Endodermal cell (in vitro differentiated cells): ENCODE measurements around the gene ANKRD12. TPM values are rescaled to one million over a fixed set of nuclear protein-coding genes. Genes with fewer than 3 reads are reported as not detected.

Source experiments
- DNase-seq: peaks from one replicate; pipeline ENCODE4 v3.0.0-alpha.2; 2017
- H3K27ac ChIP-seq: 2 replicates; pipeline ENCODE4 v1.5.1; 2013; ENCODE audit warnings: mild to moderate bottlenecking, low read depth, low read length, moderate library complexity
- H3K27me3 ChIP-seq: 2 replicates; pipeline ENCODE4 v1.6.1; 2013; ENCODE audit warnings: mild to moderate bottlenecking, low read length, moderate library complexity; ENCODE audit not compliant: insufficient read depth, control insufficient read depth, poor library complexity, severe bottlenecking
- H3K36me3 ChIP-seq: 2 replicates; pipeline ENCODE4 v1.7.0; 2013; ENCODE audit warnings: mild to moderate bottlenecking, low read length, moderate library complexity; ENCODE audit not compliant: control insufficient read depth, insufficient read depth
- H3K4me1 ChIP-seq: one replicate; pipeline ENCODE4 v1.7.0; 2013; ENCODE audit warnings: low read length; ENCODE audit not compliant: control insufficient read depth, insufficient read depth
- H3K4me3 ChIP-seq: 2 replicates; pipeline ENCODE4 v1.5.1; 2013; ENCODE audit warnings: mild to moderate bottlenecking, low read length, moderate library complexity
- H3K9ac ChIP-seq: 2 replicates; pipeline ENCODE4 v1.6.1; 2013; ENCODE audit warnings: mild to moderate bottlenecking, low read length, moderate library complexity; ENCODE audit not compliant: poor library complexity, severe bottlenecking; ENCODE audit errors: extremely low read depth
- H3K9me3 ChIP-seq: 2 replicates; pipeline ENCODE4 v1.6.1; 2013; ENCODE audit warnings: mild to moderate bottlenecking, low read length, moderate library complexity; ENCODE audit not compliant: control insufficient read depth
- H3K27ac Mint-ChIP-seq: 2 replicates; pipeline ENCODE4 v1.8.0; 2020; ENCODE audit warnings: mixed read lengths
- H3K27me3 Mint-ChIP-seq: 2 replicates; pipeline ENCODE4 v1.8.0; 2021; ENCODE audit warnings: mild to moderate bottlenecking, mixed read lengths; ENCODE audit not compliant: insufficient read depth
- H3K36me3 Mint-ChIP-seq: 2 replicates; pipeline ENCODE4 v1.8.0; 2020; ENCODE audit warnings: low read depth, mixed read lengths
- H3K4me1 Mint-ChIP-seq: 2 replicates; pipeline ENCODE4 v1.8.0; 2020; ENCODE audit warnings: mixed read lengths
- H3K4me3 Mint-ChIP-seq: 2 replicates; pipeline ENCODE4 v1.8.0; 2020; ENCODE audit warnings: mild to moderate bottlenecking, moderate library complexity, mixed read lengths
- H3K9me3 Mint-ChIP-seq: 2 replicates; pipeline ENCODE4 v1.8.0; 2020; ENCODE audit warnings: mild to moderate bottlenecking, mixed read lengths
- CTCF ChIP-seq: fragments of 200-600 bp; sonication (generic); conservative IDR thresholded peaks from 2 replicates; pipeline ENCODE4 v1.5.0; 2021; ENCODE audit warnings: antibody characterized with exemption, mild to moderate bottlenecking
- WGBS, 2 experiments: methylation state at CpG; one replicate each; pipeline versions ENCODE4 v1.1.5 to v1.1.7; 2013; ENCODE audit warnings: missing lambda C conversion rate in 2 of 2, mixed read lengths in 1 of 2; ENCODE audit not compliant: insufficient coverage in 1 of 2, insufficient read length in 1 of 2; 5-methylcytosine and 5-hydroxymethylcytosine counted together
- total RNA-seq, 2 donors: library from RNA; stranded (reverse); fragmentation: NEBNext Ultra II Directional in 1 of 2; extraction: Animal tissue kit (Norgen Biotek cat#: 25700) in 1 of 2; gene quantifications; 2 replicates in 1 of 2; 3 replicates in 1 of 2; pipeline ENCODE4 v1.2.1, GENCODE V29; 2021

Gene ANKRD12
- total RNA-seq, 2 donors from 2014 or later: 36.0 to 41.6 TPM

GRCh38 chr18:9243029-9243428 lies 106.4 kb downstream of the ANKRD12 start:
- peaks cover 16% of the 10 kb centered on the region for H3K36me3 ChIP-seq
- no peak overlapping the region for H3K27ac ChIP-seq
- Mint-ChIP-seq H3K4me3 (no peak overlapping the region), H3K36me3 (peaks cover 11% of the 10 kb centered on the region), H3K9me3 (no peaks in the 10 kb centered on the region), H3K4me1 (no peaks in the 10 kb centered on the region), H3K27me3 (no peaks in the 10 kb centered on the region), H3K27ac (peak overlapping the region; percentile 25)
- no peak for TF ChIP-seq CTCF
- no peak overlapping the region for H3K9ac ChIP-seq
- no peaks in the 10 kb centered on the region for H3K9me3 ChIP-seq
- no peaks in the 10 kb centered on the region for H3K27me3 ChIP-seq
- no peak for DNase-seq
- H3K4me3 ChIP-seq: no peak overlapping the region
- no peaks in the 10 kb centered on the region for H3K4me1 ChIP-seq

GRCh38 chr18:9244376-9244775 lies 107.8 kb downstream of the ANKRD12 start:
- Mint-ChIP-seq H3K27ac (no peak overlapping the region), H3K9me3 (no peaks in the 10 kb centered on the region), H3K36me3 (peaks cover 11% of the 10 kb centered on the region), H3K27me3 (no peaks in the 10 kb centered on the region), H3K4me1 (peaks cover 3% of the 10 kb centered on the region), H3K4me3 (no peak overlapping the region)
- Histone ChIP-seq H3K36me3 (peaks cover 16% of the 10 kb centered on the region), H3K4me3 (no peak overlapping the region), H3K9me3 (no peaks in the 10 kb centered on the region), H3K4me1 (no peaks in the 10 kb centered on the region), H3K27ac (no peak overlapping the region), H3K9ac (no peak overlapping the region), H3K27me3 (no peaks in the 10 kb centered on the region)
- no peak for DNase-seq
- TF ChIP-seq CTCF: no peak
- 90 to 95% methylated on average over 3 of the region's 3 CpGs for WGBS, 2 experiments

- Histone ChIP-seq H3K4me3 (no peak overlapping the region), H3K36me3 (peaks cover 5% of the 10 kb centered on the region), H3K4me1 (no peaks in the 10 kb centered on the region), H3K27ac (no peak overlapping the region), H3K9ac (no peak overlapping the region), H3K9me3 (no peaks in the 10 kb centered on the region), H3K27me3 (no peaks in the 10 kb centered on the region)
- Mint-ChIP-seq H3K27ac (no peak overlapping the region), H3K4me1 (peaks cover 4% of the 10 kb centered on the region), H3K4me3 (no peak overlapping the region), H3K27me3 (no peaks in the 10 kb centered on the region), H3K36me3 (peaks cover 18% of the 10 kb centered on the region), H3K9me3 (no peaks in the 10 kb centered on the region)
- DNase-seq: no peak
- no peak for TF ChIP-seq CTCF
- WGBS, 2 experiments: 88 to 95% methylated on average over 3 of the region's 4 CpGs
Measured at GRCh38 chr18:9248661-9249060, 112.1 kb downstream of the ANKRD12 start.
